ENCODE data around the gene NDUFS2.
"Not testable (repeated sequence)": the region's sequence is repeated elsewhere in the genome, so short reads cannot be mapped to it uniquely, and the experiment has no call there.

Gene NDUFS2

DNA sequence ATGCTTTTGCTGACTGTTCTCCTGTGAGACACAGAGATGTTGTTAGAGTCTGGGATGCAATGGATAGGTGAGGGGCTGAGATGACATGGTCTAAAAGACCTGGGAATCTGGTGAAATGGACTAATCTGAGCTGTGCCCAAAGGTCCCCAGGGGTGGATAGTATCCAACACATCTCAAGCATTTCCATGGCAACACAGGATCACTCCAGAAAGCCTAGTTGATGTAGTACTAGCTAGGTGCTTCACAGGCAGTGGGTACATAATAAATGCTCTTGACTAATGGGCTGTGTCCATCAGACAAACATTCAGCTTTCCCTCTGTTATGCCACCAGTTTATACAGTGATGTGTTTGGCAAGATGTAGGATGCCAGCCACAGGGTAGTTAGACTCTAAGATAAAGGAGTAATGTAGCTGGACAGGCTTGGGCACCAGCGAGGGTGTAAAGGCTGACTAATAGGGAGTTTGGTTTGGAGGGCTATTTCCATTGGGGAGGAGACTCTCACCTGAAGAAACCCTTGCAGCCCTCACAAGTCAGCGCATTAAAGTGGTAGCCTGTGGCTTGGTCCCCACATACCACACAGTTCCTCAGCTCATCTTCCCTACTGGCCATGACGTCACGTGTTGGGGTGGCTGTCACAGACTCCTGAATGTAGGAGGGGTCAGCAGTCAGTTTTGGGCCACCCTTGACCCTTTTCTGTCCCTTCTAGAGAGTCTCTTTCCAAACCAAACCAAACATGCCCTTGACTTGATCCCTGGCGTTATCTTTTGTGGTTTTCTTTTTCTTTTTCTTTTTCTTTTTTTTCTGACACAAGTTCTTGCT is 34.0 kb downstream of the NDUFS2 start:
- no peak overlapping the region for H3K4me3 ChIP-seq (ENCODE audit: low read depth in 1 of 5, low read length in 5 of 5)
- no peaks in the 10 kb centered on the region for H3K4me1 ChIP-seq (ENCODE audit: control insufficient read depth in 5 of 5, insufficient read depth in 5 of 5, low read length in 5 of 5)

DNA sequence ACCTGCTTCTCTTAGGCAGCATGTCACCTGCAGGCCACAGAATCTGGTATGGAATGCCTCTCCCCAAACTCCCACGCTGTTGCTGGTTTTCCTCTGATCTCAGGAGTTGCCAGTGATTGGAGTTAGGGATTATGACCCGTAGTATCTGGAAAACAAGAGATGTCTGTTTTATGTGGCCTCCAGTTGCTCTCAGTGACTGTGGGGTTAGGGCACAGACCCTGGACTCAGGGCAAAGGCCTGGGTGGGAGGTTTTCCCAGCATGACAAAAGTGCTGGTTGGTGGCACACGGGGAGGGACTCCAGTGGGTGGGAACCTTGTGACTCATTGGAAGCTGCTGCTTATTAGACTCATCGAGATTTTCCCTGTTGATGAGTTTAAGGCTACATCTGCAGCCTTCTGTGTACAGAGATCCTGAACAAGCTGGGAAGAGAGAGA is 35.9 kb downstream of the NDUFS2 start, which contains the start of gene NR1I3:
NR1I3 (minus strand) TSS at position 165 of the 435 bp plus-strand sequence. CDS start 1,638 bp downstream, outside the sequence.
- Histone ChIP-seq H3K9me3 (ENCODE audit: control insufficient read depth in 5 of 5, low read length in 5 of 5) (no peaks in the 10 kb centered on the region), H3K4me1 (ENCODE audit: control insufficient read depth in 5 of 5, insufficient read depth in 5 of 5, low read length in 5 of 5) (no peaks in the 10 kb centered on the region), H3K9ac (ENCODE audit: low read length in 5 of 5) (no peak within 1 kb of the TSS), H3K36me3 (ENCODE audit: control insufficient read depth in 5 of 5, insufficient read depth in 5 of 5, low read length in 5 of 5) (no peaks in the 10 kb centered on the region), H3K27me3 (ENCODE audit: control insufficient read depth in 5 of 5, insufficient read depth in 4 of 5, low read length in 5 of 5) (peaks cover 0 to 8% (median 0%) of the 10 kb centered on the region in 5 donors), H3K4me3 (ENCODE audit: low read depth in 1 of 5, low read length in 5 of 5) (no peak within 1 kb of the TSS), H3K27ac (ENCODE audit: low read depth, low read length) (no peak within 1 kb of the TSS)

More for the DNA sequence above, 34.0 kb downstream of the NDUFS2 start:
- H3K9me3 ChIP-seq (ENCODE audit: control insufficient read depth in 5 of 5, low read length in 5 of 5): no peaks in the 10 kb centered on the region
- no peak overlapping the region for H3K27ac ChIP-seq (ENCODE audit: low read depth, low read length)
- H3K27me3 ChIP-seq (ENCODE audit: control insufficient read depth in 5 of 5, insufficient read depth in 4 of 5, low read length in 5 of 5): peaks cover 0 to 4% (median 0%) of the 10 kb centered on the region in 5 donors
- peaks cover 0 to under 1% (median 0%) of the 10 kb centered on the region in 5 donors for H3K36me3 ChIP-seq (ENCODE audit: control insufficient read depth in 5 of 5, insufficient read depth in 5 of 5, low read length in 5 of 5)
- no peak overlapping the region for H3K9ac ChIP-seq (ENCODE audit: low read length in 5 of 5)

DNA sequence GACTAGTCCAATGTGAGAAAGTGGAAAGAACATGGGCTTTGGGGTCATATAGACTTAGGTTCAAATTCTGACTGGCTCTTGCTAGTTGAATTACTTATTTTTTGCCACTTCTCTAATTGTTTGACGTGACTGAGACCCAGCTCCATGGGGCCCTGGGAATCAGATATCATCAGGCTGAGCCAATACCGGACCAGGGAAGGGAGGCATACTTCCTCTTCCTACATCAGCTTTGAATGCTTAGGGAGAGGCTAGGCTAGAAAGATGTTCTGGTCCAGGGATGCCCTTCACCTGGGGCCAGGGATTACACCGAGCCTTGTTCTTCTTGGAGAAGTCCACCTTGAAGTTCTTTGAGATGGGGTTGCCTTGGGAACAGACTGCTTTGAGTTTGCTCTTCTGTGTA is 39.5 kb downstream of the NDUFS2 start:
- no peak overlapping the region for H3K4me3 ChIP-seq (ENCODE audit: low read depth in 1 of 5, low read length in 5 of 5)
- H3K36me3 ChIP-seq (ENCODE audit: control insufficient read depth in 5 of 5, insufficient read depth in 5 of 5, low read length in 5 of 5): no peaks in the 10 kb centered on the region
- H3K27ac ChIP-seq (ENCODE audit: low read depth, low read length): no peak overlapping the region
- no peaks in the 10 kb centered on the region for H3K4me1 ChIP-seq (ENCODE audit: control insufficient read depth in 5 of 5, insufficient read depth in 5 of 5, low read length in 5 of 5)
- peaks cover 0 to 8% (median 0%) of the 10 kb centered on the region in 5 donors for H3K27me3 ChIP-seq (ENCODE audit: control insufficient read depth in 5 of 5, insufficient read depth in 4 of 5, low read length in 5 of 5)
- H3K9me3 ChIP-seq (ENCODE audit: control insufficient read depth in 5 of 5, low read length in 5 of 5): no peaks in the 10 kb centered on the region
- H3K9ac ChIP-seq (ENCODE audit: low read length in 5 of 5): no peak overlapping the region

DNA sequence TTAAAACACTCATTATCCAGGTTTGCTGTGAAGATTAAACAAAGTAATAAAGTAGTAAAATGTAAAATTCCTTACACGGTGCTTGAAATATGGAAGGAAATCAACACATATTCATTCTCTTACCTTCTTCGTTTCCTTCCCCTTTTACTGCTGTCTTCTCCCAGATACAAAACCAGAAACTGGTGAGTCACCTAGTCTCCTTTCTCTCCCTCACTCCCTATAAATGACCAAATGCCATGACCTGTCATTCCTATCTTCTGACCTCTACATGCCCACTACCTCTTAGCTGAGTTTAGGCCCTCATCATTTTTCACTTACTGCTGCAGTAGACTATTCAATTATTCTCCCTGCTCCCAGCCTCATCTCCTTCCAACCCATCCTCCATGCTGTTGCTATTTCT is 40.1 kb downstream of the NDUFS2 start:
- H3K4me1 ChIP-seq (ENCODE audit: control insufficient read depth in 5 of 5, insufficient read depth in 5 of 5, low read length in 5 of 5): no peaks in the 10 kb centered on the region
- H3K27ac ChIP-seq (ENCODE audit: low read depth, low read length): no peak overlapping the region
- no peak overlapping the region for H3K4me3 ChIP-seq (ENCODE audit: low read depth in 1 of 5, low read length in 5 of 5)
- no peak overlapping the region for H3K9ac ChIP-seq (ENCODE audit: low read length in 5 of 5)
- H3K36me3 ChIP-seq (ENCODE audit: control insufficient read depth in 5 of 5, insufficient read depth in 5 of 5, low read length in 5 of 5): no peaks in the 10 kb centered on the region
- H3K27me3 ChIP-seq (ENCODE audit: control insufficient read depth in 5 of 5, insufficient read depth in 4 of 5, low read length in 5 of 5): peaks cover 0 to 8% (median 0%) of the 10 kb centered on the region in 5 donors
- no peaks in the 10 kb centered on the region for H3K9me3 ChIP-seq (ENCODE audit: control insufficient read depth in 5 of 5, low read length in 5 of 5)

DNA sequence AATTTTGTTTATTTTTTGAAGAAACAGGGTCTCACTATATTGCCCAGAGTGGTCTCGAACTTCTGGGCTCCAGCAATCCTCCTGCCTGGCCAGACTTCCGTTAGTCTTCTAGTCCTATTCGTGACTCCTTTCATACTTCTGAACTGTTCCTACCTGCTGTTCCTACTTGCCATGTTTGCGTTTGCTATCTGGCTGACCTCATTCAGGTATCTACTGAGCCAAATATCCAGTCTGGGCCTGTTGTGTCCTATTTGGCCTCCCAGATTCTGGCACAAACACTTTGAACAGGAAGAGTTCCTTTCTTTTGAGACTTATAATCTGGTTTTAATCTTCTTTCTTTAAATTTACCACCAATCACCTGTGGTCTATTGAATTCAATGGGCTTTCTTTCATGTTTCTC is 42.7 kb downstream of the NDUFS2 start:
- H3K4me3 ChIP-seq (ENCODE audit: low read depth in 1 of 5, low read length in 5 of 5): no peak overlapping the region
- H3K4me1 ChIP-seq (ENCODE audit: control insufficient read depth in 5 of 5, insufficient read depth in 5 of 5, low read length in 5 of 5): no peaks in the 10 kb centered on the region
- no peaks in the 10 kb centered on the region for H3K9me3 ChIP-seq (ENCODE audit: control insufficient read depth in 5 of 5, low read length in 5 of 5)
- peaks cover 0 to 6% (median 0%) of the 10 kb centered on the region in 5 donors for H3K27me3 ChIP-seq (ENCODE audit: control insufficient read depth in 5 of 5, insufficient read depth in 4 of 5, low read length in 5 of 5)
- H3K27ac ChIP-seq (ENCODE audit: low read depth, low read length): no peak overlapping the region
- H3K9ac ChIP-seq (ENCODE audit: low read length in 5 of 5): no peak overlapping the region
- H3K36me3 ChIP-seq (ENCODE audit: control insufficient read depth in 5 of 5, insufficient read depth in 5 of 5, low read length in 5 of 5): no peaks in the 10 kb centered on the region

DNA sequence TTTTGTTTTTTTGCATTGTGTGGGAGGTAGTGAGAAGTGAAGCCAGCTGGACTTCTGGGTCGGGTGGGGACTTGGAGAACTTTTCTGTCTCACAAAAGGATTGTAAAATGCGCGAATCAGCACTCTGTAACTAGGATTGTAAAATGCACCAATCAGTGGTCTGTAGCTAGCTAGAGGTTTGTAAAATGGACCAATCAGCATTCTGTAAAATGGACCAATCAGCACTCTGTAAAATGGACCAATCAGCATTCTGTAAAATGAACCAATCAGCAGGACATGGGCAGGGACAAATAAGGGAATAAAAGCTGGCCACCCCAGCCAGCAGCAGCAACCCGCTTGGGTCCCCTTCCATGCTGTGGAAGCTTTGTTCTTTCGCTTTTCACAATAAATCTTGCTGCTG is 47.9 kb downstream of the NDUFS2 start:
- not testable (repeated sequence) for H3K4me1 ChIP-seq (ENCODE audit: control insufficient read depth in 5 of 5, insufficient read depth in 5 of 5, low read length in 5 of 5); H3K9ac ChIP-seq (ENCODE audit: low read length in 5 of 5); H3K27me3 ChIP-seq (ENCODE audit: control insufficient read depth in 5 of 5, insufficient read depth in 4 of 5, low read length in 5 of 5); H3K36me3 ChIP-seq (ENCODE audit: control insufficient read depth in 5 of 5, insufficient read depth in 5 of 5, low read length in 5 of 5); H3K27ac ChIP-seq (ENCODE audit: low read depth, low read length); H3K9me3 ChIP-seq (ENCODE audit: control insufficient read depth in 5 of 5, low read length in 5 of 5); H3K4me3 ChIP-seq (ENCODE audit: low read depth in 1 of 5, low read length in 5 of 5)

DNA sequence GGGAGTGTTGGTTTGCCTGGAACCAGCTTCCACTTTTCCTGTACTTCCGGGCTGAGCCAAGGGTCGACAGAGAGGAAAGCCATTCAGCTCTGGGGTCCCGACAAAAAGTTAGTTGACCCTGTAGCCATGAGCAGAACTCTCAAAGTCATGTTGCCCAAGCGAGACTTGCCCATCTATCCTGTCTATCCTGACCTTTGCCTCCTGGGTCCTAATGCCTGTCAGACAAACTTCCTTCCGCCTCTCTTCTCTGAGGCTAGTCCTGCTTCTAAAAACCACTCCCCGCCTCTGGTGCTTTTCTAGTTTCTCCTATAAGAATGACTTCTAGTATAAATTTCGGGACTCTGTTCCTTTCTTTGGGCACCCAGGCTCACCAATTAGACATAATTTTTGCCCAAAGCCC is 48.7 kb downstream of the NDUFS2 start:
- Histone ChIP-seq H3K4me3 (ENCODE audit: low read depth in 1 of 5, low read length in 5 of 5) (no peak overlapping the region), H3K27me3 (ENCODE audit: control insufficient read depth in 5 of 5, insufficient read depth in 4 of 5, low read length in 5 of 5) (no peaks in the 10 kb centered on the region), H3K27ac (ENCODE audit: low read depth, low read length) (no peak overlapping the region), H3K36me3 (ENCODE audit: control insufficient read depth in 5 of 5, insufficient read depth in 5 of 5, low read length in 5 of 5) (no peaks in the 10 kb centered on the region), H3K9me3 (ENCODE audit: control insufficient read depth in 5 of 5, low read length in 5 of 5) (peaks cover 0 to 3% (median 0%) of the 10 kb centered on the region in 5 donors), H3K4me1 (ENCODE audit: control insufficient read depth in 5 of 5, insufficient read depth in 5 of 5, low read length in 5 of 5) (peaks cover 0 to 9% (median 4%) of the 10 kb centered on the region in 5 donors), H3K9ac (ENCODE audit: low read length in 5 of 5) (no peak overlapping the region)

DNA sequence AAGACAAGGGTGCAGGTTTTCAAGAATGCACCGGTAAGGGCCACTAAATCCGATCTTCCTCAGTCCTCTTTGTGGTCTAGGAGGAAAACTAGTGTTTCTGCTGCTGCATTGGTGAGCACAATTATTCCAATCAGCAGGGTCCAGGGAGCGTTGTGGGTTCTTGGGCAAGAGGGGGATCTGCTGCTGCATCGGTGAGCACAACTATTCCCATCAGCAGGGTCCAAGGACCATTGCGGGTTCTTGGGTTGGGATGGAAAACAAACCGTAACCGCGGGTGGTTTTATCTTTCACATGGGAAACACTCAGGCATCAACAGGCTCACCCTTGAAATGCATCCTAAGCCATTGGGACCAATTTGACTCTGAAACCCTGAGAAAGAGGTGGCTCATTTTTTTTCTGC is 49.4 kb downstream of the NDUFS2 start:
- Histone ChIP-seq H3K27me3 (ENCODE audit: control insufficient read depth in 5 of 5, insufficient read depth in 4 of 5, low read length in 5 of 5) (no peaks in the 10 kb centered on the region), H3K27ac (ENCODE audit: low read depth, low read length) (no peak overlapping the region), H3K4me1 (ENCODE audit: control insufficient read depth in 5 of 5, insufficient read depth in 5 of 5, low read length in 5 of 5) (peaks cover 0 to 9% (median 4%) of the 10 kb centered on the region in 5 donors), H3K4me3 (ENCODE audit: low read depth in 1 of 5, low read length in 5 of 5) (no peak overlapping the region), H3K9me3 (ENCODE audit: control insufficient read depth in 5 of 5, low read length in 5 of 5) (peaks cover 0 to 5% (median under 1%) of the 10 kb centered on the region in 5 donors), H3K36me3 (ENCODE audit: control insufficient read depth in 5 of 5, insufficient read depth in 5 of 5, low read length in 5 of 5) (no peaks in the 10 kb centered on the region), H3K9ac (ENCODE audit: low read length in 5 of 5) (no peak overlapping the region)

DNA sequence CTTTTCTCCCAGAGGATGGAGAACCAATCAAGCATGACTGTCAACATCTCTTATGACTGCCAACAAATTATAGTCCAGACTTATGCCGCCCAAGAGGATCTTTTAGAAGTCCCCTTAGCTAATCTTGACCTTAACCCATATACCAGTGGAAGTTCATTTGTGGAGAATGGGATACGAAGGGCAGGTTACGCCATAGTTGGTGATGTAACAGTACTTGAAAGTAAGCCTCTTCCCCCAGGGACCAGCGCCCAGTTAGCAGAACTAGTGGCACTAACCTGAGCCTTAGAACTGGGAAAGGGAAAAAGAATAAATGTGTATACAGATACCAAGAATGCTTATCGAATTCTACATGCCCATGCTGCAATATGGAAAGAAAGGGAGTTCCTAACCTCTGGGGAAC is 53.1 kb downstream of the NDUFS2 start:
- H3K9me3 ChIP-seq (ENCODE audit: control insufficient read depth in 5 of 5, low read length in 5 of 5): peaks cover 3 to 17% (median 13%) of the 10 kb centered on the region in 5 donors
- H3K9ac ChIP-seq (ENCODE audit: low read length in 5 of 5); H3K4me3 ChIP-seq (ENCODE audit: low read depth in 1 of 5, low read length in 5 of 5); H3K27ac ChIP-seq (ENCODE audit: low read depth, low read length); H3K36me3 ChIP-seq (ENCODE audit: control insufficient read depth in 5 of 5, insufficient read depth in 5 of 5, low read length in 5 of 5): not testable (repeated sequence)
- H3K4me1 ChIP-seq (ENCODE audit: control insufficient read depth in 5 of 5, insufficient read depth in 5 of 5, low read length in 5 of 5): peaks cover 0 to 26% (median 16%) of the 10 kb centered on the region in 5 donors
- peaks cover 13 to 21% (median 19%) of the 10 kb centered on the region in 5 donors for H3K27me3 ChIP-seq (ENCODE audit: control insufficient read depth in 5 of 5, insufficient read depth in 4 of 5, low read length in 5 of 5)

DNA sequence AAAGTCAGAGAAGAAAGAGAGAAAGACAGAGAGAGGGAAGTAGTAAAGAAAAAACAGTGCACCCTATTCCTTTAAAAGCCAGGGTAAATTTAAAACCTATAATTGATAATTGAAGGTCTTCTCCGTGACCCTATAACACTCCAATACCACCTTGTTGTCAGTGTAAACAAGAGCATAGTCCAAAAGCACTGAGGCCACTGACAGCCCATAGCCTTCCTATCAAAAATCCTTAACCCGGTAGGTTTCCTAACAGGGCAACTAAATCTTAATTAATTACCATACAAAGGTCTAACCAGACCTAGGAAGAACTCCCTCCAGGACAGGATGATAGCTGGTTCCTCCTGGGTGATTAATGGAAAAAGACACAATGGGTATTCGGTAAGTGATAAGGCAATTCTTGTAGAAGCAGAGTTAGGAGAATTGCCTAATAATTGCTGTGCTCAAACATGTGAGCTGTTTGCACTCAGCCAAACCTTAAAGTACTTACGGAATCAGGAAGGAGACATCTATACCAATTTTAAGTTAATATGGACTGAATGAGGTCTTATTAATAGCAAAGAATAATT is 53.9 kb downstream of the NDUFS2 start:
- Histone ChIP-seq H3K9me3 (ENCODE audit: control insufficient read depth in 5 of 5, low read length in 5 of 5) (peaks cover 3 to 14% (median 13%) of the 10 kb centered on the region in 5 donors), H3K4me1 (ENCODE audit: control insufficient read depth in 5 of 5, insufficient read depth in 5 of 5, low read length in 5 of 5) (peaks cover 0 to 32% (median 20%) of the 10 kb centered on the region in 5 donors), H3K27me3 (ENCODE audit: control insufficient read depth in 5 of 5, insufficient read depth in 4 of 5, low read length in 5 of 5) (peaks cover 13 to 28% (median 19%) of the 10 kb centered on the region in 5 donors)
- not testable (repeated sequence) for H3K4me3 ChIP-seq (ENCODE audit: low read depth in 1 of 5, low read length in 5 of 5); H3K36me3 ChIP-seq (ENCODE audit: control insufficient read depth in 5 of 5, insufficient read depth in 5 of 5, low read length in 5 of 5); H3K27ac ChIP-seq (ENCODE audit: low read depth, low read length); H3K9ac ChIP-seq (ENCODE audit: low read length in 5 of 5)

All from subcutaneous abdominal adipose tissue (tissue), 5 donors.